ENCODE data around the gene SPTSSB.

Gene SPTSSB

GRCh38 chr3:161406594-161407555 lies 35.6 kb upstream of the SPTSSB start:
- no peaks in the 10 kb centered on the region for H3K27me3 ChIP-seq (replicated peaks; ENCODE audit: control insufficient read depth, insufficient read depth, low read length)
- DNase-seq (ENCODE audit: extremely low read depth, insufficient read length) = no peak
- TF ChIP-seq CTCF (IDR thresholded peaks at IDR 0.05; ENCODE audit: insufficient read depth, low read length, poor library complexity, severe bottlenecking) = no peak
- no peak overlapping the region for H3K4me3 ChIP-seq (replicated peaks; ENCODE audit: low read depth, low read length)
- H3K36me3 ChIP-seq (ENCODE audit: control insufficient read depth, insufficient read depth, low read length) = no peaks in the 10 kb centered on the region

- DNase-seq (ENCODE audit: extremely low read depth, insufficient read length) = no peak
- H3K36me3 ChIP-seq (ENCODE audit: control insufficient read depth, insufficient read depth, low read length) = no peaks in the 10 kb centered on the region
- H3K4me3 ChIP-seq (replicated peaks; ENCODE audit: low read depth, low read length) = no peak overlapping the region
- TF ChIP-seq CTCF (IDR thresholded peaks at IDR 0.05; ENCODE audit: insufficient read depth, low read length, poor library complexity, severe bottlenecking) = no peak
- no peaks in the 10 kb centered on the region for H3K27me3 ChIP-seq (replicated peaks; ENCODE audit: control insufficient read depth, insufficient read depth, low read length)
These were observed 34.5 kb upstream of the SPTSSB start for GRCh38 chr3:161405836-161406235.

GRCh38 chr3:161405087-161405486 lies 33.8 kb upstream of the SPTSSB start:
- no peak for DNase-seq (ENCODE audit: extremely low read depth, insufficient read length)
- Histone ChIP-seq H3K27me3 (replicated peaks; ENCODE audit: control insufficient read depth, insufficient read depth, low read length) (no peaks in the 10 kb centered on the region), H3K36me3 (ENCODE audit: control insufficient read depth, insufficient read depth, low read length) (no peaks in the 10 kb centered on the region), H3K4me3 (replicated peaks; ENCODE audit: low read depth, low read length) (no peak overlapping the region)
- no peak for TF ChIP-seq CTCF (IDR thresholded peaks at IDR 0.05; ENCODE audit: insufficient read depth, low read length, poor library complexity, severe bottlenecking)

GRCh38 chr3:161403251-161403650 lies 31.9 kb upstream of the SPTSSB start:
- no peak overlapping the region for H3K4me3 ChIP-seq (replicated peaks; ENCODE audit: low read depth, low read length)
- no peaks in the 10 kb centered on the region for H3K27me3 ChIP-seq (replicated peaks; ENCODE audit: control insufficient read depth, insufficient read depth, low read length)
- H3K36me3 ChIP-seq (ENCODE audit: control insufficient read depth, insufficient read depth, low read length) = no peaks in the 10 kb centered on the region
- no peak for TF ChIP-seq CTCF (IDR thresholded peaks at IDR 0.05; ENCODE audit: insufficient read depth, low read length, poor library complexity, severe bottlenecking)
- no peak for DNase-seq (ENCODE audit: extremely low read depth, insufficient read length)

GRCh38 chr3:161401389-161401788 lies 30.1 kb upstream of the SPTSSB start:
- DNase-seq (ENCODE audit: extremely low read depth, insufficient read length) = no peak
- Histone ChIP-seq H3K27me3 (replicated peaks; ENCODE audit: control insufficient read depth, insufficient read depth, low read length) (no peaks in the 10 kb centered on the region; the same call in 1 of the 2 replicates), H3K4me3 (replicated peaks; ENCODE audit: low read depth, low read length) (no peak overlapping the region), H3K36me3 (ENCODE audit: control insufficient read depth, insufficient read depth, low read length) (no peaks in the 10 kb centered on the region)
- no peak for TF ChIP-seq CTCF (IDR thresholded peaks at IDR 0.05; ENCODE audit: insufficient read depth, low read length, poor library complexity, severe bottlenecking)
